GM12878 (cell line): ENCODE measurements around the gene TMPRSS7.

ENCODE experiments used
- CREB1 ChIP-seq: IDR thresholded peaks from 2 replicates; pipeline ENCODE4 v1.6.1; 2012; ENCODE audit warnings: low read depth, mild to moderate bottlenecking, inconsistent platforms
- CREM ChIP-seq: IDR thresholded peaks from 2 replicates; pipeline ENCODE4 v1.6.1; 2014; ENCODE audit warnings: antibody characterized with exemption, low read depth
- CTCF ChIP-seq, 3 experiments: IDR thresholded peaks in 2 of 3; conservative IDR thresholded peaks in 1 of 3; 2 replicates each; pipeline ENCODE4 v1.5.1; 2011; ENCODE audit warnings: low read depth in 3 of 3, low read length in 3 of 3, mild to moderate bottlenecking in 3 of 3, control low read depth in 2 of 3, moderate library complexity in 2 of 3, inconsistent platforms in 1 of 3, mixed read lengths in 1 of 3; ENCODE audit not compliant: control insufficient read depth in 2 of 3, insufficient read depth in 1 of 3; ENCODE audit errors: extremely low read depth in 1 of 3
- EP300 ChIP-seq, 2 experiments: fragments of 150-350 bp in 1 of 2; IDR thresholded peaks; 2 replicates each; pipeline ENCODE4 v1.6.1; 2011 to 2012; ENCODE audit warnings: low read depth in 2 of 2, low read length in 2 of 2, borderline replicate concordance in 1 of 2, improper control_type of control experiment in 1 of 2, inconsistent platforms in 1 of 2; ENCODE audit not compliant: control insufficient read depth in 1 of 2
- GABPA ChIP-seq: IDR thresholded peaks from 2 replicates; pipeline ENCODE4 v1.6.1; 2014; ENCODE audit warnings: antibody characterized with exemption, low read depth, mild to moderate bottlenecking, inconsistent platforms
- POLR2A ChIP-seq: IDR thresholded peaks from 2 replicates; pipeline ENCODE4 v1.6.1; 2011; ENCODE audit warnings: low read depth, mild to moderate bottlenecking, low read length
- RAD21 ChIP-seq: IDR thresholded peaks from 2 replicates; pipeline ENCODE4 v1.6.1; 2011; ENCODE audit warnings: mild to moderate bottlenecking, low read depth, low read length, moderate library complexity; ENCODE audit not compliant: insufficient read depth
- SIN3A ChIP-seq: IDR thresholded peaks from 2 replicates; pipeline ENCODE4 v1.6.1; 2012; ENCODE audit warnings: low read depth, low read length, improper control_type of control experiment
- TF ChIP-seq, protein P1 (sequence below): fragments of 450-650 bp; IDR thresholded peaks from 2 replicates; pipeline ENCODE4 v1.6.1; 2017; ENCODE audit warnings: mild to moderate bottlenecking
- TF ChIP-seq, protein P2 (sequence below): IDR thresholded peaks from 2 replicates; pipeline ENCODE4 v1.6.1; 2012; ENCODE audit warnings: low read depth, low read length, improper control_type of control experiment

GRCh38 chr3:112096176-112096575 is 61.6 kb downstream of the TMPRSS7 start:
- TF ChIP-seq POLR2A: no peak
- no peak for TF ChIP-seq CTCF (IDR thresholded peaks at IDR 0.05 in 2 of 3, conservative IDR thresholded peaks at IDR 0.05 in 1 of 3; ENCODE audit: control insufficient read depth in 2 of 3, extremely low read depth in 1 of 3, insufficient read depth in 1 of 3, low read depth in 3 of 3, low read length in 3 of 3)
- TF ChIP-seq SIN3A: no peak
- no peak for TF ChIP-seq CREB1
- TF ChIP-seq EP300 (IDR thresholded peaks at IDR 0.05; ENCODE audit: borderline replicate concordance in 1 of 2, control insufficient read depth in 1 of 2, low read depth in 2 of 2, low read length in 2 of 2): no peak
- no peak for TF ChIP-seq CREM
- no peak for TF ChIP-seq GABPA
- TF ChIP-seq, protein P1, sequence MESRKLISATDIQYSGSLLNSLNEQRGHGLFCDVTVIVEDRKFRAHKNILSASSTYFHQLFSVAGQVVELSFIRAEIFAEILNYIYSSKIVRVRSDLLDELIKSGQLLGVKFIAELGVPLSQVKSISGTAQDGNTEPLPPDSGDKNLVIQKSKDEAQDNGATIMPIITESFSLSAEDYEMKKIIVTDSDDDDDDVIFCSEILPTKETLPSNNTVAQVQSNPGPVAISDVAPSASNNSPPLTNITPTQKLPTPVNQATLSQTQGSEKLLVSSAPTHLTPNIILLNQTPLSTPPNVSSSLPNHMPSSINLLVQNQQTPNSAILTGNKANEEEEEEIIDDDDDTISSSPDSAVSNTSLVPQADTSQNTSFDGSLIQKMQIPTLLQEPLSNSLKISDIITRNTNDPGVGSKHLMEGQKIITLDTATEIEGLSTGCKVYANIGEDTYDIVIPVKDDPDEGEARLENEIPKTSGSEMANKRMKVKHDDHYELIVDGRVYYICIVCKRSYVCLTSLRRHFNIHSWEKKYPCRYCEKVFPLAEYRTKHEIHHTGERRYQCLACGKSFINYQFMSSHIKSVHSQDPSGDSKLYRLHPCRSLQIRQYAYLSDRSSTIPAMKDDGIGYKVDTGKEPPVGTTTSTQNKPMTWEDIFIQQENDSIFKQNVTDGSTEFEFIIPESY: no peak
- TF ChIP-seq, protein P2, sequence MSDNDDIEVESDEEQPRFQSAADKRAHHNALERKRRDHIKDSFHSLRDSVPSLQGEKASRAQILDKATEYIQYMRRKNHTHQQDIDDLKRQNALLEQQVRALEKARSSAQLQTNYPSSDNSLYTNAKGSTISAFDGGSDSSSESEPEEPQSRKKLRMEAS: no peak
- TF ChIP-seq RAD21: no peak
